HG03565 (cell line): ENCODE data around the gene TMEM81.

Experiments
- ATAC-seq: cut with Tn5 transposase; IDR thresholded peaks from one replicate; pipeline ENCODE4 v1.9.1; 2021; ENCODE audit warnings: mild to moderate bottlenecking, moderate library complexity; ENCODE audit not compliant: unreplicated experiment

TMEM81 gene

DNA sequence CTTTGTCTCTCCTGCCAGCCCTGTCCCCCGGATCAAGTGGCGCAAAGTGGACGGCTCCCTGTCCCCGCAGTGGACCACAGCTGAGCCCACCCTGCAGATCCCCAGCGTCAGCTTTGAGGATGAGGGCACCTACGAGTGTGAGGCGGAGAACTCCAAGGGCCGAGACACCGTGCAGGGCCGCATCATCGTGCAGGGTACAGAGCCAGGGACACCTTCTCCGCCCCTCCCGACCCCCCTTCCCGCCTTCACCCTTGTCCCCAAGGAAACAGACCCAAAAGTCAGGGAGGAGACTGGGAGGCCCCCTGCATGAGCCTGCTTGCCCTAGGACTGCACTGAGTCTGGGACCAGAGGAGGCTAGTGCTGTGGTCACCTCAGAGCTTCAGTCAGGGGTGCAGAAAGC, 23.0 kb downstream of the TMEM81 start:
- ATAC-seq, result no peak

DNA sequence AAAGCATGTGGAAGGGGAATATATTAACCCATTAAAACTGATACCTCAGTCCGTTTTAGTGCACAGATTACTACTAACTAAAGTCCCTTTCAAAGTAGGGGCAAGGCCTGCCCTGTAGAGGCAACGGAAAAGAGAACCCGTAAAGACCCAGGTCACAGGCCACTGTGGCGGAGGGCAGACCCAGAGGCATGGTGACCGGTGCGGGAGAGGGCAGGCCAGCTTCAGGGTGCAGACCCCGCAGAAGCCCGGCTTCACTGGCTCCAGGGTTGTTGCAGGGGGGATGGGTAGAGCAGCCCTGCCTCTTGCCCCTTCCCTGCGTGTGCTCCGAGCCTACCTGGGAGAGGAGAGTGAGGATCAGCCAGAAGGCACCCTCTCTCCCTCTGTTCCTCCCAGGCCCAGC, 23.5 kb downstream of the TMEM81 start:
- ATAC-seq, result no peak

DNA sequence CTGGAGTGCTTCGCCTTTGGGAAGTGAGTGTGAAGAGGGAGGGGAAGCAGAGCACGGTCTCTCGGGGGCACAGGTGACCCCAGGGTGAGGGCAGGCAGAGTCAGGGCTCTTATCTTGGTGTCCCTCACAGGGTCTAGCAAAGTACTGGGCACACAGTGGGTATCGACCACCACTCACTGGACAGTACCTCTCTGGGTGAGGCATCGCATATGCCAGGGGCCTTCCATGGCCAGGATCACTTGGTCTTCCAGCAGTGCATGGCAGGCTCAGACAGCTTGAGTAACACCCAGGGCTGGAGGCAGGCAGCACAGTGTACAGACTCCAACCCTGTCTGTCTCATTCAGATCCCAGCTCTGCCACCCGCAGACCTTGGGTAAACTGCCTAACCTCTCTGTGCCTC, 24.6 kb downstream of the TMEM81 start:
- no peak for ATAC-seq

DNA sequence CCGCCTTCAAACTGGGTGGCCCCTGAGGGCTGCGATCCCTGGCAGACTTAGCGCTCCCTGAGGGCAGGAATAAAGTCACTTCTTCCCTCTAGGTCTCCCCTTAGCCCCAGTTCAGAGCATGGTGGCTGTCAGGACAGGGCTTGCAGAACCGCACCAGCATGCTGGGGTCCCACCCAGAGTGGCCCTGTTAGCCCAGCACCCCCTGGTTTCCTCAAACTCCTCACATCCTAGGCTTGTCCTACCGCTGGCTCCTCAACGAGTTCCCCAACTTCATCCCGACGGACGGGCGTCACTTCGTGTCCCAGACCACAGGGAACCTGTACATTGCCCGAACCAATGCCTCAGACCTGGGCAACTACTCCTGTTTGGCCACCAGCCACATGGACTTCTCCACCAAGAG, 25.4 kb downstream of the TMEM81 start:
- ATAC-seq, result no peak

DNA sequence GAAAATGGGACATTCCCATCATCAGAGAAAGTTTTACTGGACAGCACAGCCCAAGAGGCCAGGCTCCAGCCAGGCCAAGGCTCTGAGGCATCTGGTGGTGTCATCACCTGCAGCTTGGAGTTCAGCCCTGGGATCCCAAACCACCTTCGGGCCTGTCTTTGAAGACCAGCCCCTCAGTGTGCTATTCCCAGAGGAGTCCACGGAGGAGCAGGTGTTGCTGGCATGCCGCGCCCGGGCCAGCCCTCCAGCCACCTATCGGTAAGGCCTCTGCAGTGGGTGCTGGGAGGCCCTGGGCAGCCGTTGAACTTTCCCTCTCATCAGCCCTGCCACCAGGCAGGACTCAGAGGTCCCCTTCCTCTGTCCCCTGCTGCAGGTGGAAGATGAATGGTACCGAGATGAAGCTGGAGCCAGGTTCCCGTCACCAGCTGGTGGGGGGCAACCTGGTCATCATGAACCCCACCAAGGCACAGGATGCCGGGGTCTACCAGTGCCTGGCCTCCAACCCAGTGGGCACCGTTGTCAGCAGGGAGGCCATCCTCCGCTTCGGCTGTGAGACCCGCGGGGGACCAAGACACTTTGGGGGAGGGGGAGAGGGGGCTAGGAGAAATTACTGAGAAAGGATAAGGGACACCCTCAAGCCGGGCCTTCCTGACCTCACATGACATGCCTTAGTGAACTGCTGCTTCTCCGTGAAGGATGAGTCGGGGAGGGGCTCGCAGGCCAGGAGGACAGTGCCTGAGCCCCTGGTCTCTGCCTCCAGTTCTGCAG, 26.3 kb downstream of the TMEM81 start:
- no peak for ATAC-seq

DNA sequence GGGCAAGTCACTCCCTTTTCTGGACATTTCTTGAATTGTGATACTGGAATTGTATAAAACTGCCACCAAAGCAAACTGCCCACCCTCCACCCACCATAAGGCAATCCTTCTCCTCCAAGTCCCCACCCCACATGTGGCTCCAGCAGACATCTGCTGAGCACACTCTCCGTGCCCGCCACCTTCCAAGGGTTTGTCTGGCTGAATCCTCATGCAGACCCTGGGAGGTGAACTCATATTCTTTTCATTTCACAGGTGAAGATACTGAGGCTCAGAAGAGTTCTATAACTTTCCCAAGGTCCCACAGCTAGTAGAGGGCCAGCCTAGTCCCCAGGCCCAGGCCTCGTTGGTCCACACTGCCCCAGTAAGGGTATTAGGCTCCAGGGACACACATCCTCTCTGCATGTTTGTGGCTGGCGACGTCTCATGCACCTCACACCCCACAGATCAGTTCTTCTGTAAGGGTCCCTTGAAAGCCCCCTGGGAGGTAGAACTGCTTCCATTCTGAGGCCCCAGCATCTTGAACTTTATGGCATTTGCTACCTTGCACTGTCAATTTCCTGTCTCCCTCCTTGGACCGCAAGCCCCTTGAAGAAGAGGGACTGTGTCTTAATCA, 27.2 kb downstream of the TMEM81 start:
- no peak for ATAC-seq

DNA sequence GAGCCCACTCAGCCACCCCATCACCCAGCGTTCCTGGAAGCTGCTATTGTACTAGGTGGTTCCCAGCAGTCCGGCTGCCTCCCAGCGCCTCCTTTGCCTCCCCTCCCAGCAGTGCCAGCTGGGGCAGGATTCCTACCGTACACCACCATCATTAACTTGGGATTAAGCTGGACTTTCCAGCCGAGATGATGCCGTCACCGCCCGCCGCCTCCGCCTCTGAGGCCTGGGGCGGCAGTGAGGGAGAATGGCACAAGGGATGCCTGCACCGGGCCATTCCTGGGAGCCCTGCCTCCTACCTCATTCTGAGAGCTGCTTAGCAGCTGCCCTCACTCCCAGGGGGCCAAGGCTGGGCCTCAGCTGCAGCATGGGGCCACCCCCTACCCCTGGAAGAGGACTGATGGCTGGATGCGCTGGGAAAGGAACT, 28.1 kb downstream of the TMEM81 start:
- ATAC-seq, result no peak

DNA sequence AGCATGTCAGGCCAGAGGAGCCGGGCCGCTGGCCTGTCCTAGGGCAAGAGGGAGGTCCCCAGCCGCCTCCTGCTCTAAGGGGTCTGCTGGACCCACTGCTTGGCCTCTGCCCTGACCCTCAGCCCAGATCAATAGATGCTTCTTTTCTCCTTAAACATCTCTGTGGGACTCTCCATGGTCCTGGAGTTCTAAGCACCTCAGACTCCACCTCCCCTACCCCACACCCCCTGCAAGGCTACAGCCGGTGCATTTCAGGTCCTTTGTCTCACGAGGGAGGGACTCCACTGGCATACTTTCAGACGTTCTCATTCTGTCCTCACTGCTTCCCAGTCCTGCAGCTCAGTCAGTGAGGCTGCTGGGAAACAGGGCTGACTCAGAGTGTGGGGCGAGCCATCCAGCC, 30.2 kb downstream of the TMEM81 start:
- ATAC-seq, result no peak

DNA sequence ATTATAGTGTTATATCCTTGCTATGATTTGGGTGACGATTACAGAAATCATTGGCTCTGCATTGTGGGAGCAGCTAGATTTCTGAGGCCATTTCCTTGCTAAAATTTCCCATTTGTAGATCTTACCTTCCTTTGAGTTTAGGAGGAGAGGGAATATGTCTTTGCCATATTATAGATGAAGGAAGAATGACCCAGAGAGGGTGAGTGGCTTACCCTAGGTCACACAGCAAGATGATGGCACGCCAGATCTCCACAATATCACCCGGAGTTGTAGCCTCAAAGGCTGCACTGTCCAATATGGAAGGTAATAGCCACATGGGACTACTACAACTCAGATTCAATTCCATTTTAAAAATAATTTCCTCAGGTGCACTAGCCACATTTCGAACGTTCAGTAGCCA, 31.0 kb downstream of the TMEM81 start:
- ATAC-seq, result no peak

DNA sequence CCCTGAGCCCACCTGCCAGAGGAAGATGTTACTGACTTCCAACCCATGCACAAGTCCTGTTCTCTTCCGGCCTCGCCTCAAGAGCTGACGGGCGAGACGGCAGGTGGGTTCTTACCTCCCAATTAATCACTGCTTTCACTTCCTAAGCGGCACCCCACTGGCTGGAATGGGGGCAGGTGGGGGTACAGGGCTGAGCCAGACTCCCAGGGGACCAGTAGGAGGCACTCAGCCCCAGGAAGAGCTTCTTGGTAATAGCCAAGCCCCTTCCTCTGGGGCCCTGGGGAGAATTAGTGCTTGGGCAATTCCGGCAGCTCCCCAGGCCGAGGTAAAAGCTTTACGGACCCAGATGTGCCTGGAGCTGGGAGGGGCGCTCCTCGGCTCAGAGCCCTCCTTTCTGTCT, 31.6 kb downstream of the TMEM81 start:
- no peak for ATAC-seq

DNA sequence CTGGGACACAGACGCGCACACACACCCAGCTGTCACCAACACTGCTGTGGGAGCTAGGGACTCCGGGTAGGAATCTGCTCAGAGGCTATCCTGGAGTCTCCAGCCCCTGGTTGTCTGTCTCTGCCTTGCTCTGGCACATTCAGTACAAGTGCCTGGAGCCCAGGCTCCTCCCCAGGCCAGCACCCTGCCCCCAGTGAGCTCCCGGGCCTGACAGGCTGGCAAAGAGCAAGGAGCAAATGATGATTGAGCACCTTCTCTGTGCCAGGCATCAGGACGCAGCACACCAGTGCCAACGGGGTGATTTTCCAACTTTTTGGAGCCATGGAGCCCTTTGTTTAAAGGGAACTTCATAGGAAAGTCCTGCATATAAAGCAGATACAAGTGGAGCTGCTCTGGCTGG, 34.8 kb downstream of the TMEM81 start:
- no peak for ATAC-seq

DNA sequence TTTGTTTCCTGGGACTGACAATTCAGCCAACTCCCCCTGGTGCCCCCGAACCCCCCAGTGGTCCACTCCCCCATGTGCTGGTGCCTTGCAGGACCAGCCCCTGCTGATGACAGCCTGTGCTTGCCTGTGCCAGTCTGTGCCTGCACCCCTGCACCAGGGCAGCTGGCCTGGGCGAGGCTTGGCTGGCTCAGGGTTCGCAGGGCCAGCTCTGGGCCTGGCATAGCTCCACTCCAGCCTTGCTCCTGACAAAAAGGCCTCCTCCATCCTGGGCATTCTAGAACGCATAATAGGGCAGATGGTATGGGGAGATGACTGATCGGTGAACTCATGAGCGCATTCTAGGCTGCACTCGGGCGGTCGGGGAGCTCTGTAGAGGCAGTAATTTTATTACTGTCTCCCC, 35.9 kb downstream of the TMEM81 start:
- no peak for ATAC-seq

DNA sequence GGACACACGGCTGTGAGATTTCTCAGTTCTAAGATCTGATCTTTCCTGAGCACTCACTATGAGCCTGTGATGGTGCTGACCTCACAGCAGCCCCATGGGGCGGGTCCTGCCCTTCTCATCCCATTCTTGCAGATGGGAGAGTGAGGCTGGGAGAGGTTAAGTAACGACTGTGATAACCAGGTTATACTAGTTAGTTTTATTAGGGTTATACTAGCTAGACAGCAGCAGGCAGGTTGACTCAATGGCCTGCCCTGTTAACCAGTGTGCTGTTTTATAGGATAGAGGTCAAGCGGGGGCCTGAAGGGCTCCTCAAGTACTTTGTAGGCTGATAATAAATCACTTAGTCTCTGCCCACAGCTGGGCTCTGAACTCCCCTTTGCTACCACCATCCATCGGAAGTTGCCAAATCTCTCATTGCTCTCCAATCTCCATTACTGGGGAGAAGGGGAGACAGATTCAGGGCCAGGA, 36.5 kb downstream of the TMEM81 start:
- no peak for ATAC-seq

DNA sequence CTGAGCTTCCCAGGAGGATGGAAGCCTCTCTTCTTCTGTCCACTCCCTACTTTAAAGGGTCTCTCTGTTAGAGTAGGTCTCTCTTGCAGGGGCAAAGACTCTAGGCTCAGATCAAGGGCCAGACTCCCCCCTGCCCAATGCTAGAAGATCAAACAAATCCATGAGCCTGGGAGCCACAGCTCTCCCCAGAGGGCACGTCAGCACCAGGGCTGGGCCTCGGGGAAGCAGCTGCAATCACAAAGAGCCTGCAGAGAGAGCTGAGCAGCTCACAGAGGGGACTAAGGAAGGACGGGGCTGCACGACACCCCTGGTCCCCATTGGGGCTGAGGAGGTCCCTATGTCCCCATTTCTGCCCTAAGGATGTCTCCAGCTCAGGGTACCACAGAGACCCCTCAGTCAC, 37.4 kb downstream of the TMEM81 start:
- no peak for ATAC-seq

DNA sequence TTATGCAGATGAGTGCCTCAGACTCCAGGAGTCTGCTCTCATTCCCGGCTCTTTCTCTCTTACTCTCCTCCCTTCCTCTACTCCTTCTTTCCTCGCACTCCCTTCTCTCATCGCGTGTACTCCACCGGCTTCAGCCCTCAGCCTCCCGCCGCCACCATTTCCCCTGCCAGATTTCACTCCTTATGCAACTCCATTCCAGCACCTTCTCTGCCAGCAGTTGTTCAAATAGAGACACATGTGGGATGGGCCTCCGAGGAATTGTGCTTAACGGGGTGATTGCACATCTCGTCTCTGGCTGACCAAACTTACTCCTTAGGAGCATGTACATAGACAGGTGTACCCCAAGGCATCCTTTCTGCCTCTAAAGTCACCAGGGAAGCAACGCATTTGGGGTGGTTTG, 39.1 kb downstream of the TMEM81 start:
- ATAC-seq, result no peak

DNA sequence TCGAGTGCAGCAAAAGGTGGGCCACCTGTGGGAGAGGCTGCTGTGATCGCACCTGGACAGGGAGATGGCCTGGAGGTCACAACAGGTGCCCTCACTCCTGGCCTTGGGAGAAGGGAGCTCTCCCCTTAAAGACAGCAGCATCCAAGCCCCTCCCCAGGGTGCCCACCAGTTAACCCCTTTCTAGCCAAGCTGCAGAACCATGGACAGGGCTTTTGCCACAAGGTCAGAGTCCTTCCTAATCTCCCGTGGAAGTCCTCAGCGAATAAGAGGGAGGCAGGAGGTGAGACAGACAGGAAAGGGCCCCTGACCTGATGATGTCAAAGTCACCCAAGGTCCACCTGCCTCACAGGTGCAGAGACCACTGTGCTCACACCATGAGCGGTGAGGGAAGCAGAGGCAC, 39.5 kb downstream of the TMEM81 start:
- no peak for ATAC-seq

DNA sequence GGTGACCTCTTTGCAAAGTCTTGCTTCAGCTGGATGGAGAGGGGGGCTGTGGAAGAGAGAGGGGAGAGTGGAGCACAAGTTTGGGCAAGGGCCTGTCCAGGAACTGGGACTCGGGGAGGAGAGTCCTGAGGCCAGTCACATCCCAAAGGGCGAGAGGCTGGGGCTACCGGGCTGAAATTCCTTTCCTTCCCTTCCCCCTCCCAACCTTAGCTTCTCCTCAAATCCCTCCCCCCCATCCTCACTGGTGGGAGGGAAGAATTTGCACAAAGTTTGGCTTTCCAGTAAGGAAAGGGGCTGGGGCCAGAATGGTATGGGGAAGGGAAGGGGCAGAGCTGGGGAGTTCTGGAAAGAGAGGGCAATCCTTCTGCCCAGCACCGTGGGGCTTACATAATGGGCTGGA, 40.4 kb downstream of the TMEM81 start:
- ATAC-seq, result no peak

DNA sequence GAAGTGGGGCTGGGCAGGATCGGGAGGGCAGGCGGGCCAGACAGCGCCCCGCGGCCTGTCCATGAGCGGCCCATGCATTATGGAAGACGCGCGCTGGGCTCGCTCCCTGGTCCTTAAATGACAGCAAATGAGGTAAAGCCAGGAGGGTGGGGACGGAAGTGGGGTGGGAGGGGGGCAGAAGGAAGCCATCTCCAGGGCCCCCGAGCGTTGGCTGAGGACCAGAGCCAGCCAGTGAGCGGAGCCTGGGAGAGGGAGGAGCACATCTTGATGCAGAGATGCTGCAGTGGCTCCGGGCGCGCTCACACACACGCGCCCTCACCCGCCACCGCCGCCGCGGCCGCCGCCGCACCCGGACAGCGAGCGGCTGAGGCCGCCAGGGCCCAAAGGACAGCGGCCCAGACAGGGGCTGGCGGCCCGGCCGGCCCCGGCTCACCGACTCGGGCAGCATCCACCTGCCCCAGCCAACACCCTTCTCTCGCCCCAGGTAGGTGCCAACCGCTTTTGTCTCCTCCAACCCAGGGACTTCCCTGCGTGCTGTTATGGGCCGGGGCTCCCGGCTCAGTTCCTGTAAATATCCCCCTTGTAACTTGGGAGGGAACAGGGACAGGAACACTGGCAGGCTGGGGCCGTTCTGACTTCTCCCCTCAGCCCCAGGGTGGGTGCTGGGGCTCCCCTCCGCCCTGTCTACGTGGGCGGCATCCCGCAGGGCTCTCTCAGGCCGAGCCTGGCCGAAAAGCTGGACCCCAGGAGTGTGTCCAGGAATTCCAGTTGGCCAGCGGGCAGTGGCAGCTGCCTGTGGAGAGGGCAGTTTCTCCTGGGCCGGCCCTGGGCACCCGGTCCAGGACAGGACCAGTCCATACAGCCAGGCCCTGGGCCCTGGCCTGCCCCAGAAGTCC, 41.1 kb downstream of the TMEM81 start, which contains the start of gene CNTN2:
CNTN2 (plus strand) TSS at position 302 of the 896 bp plus-strand sequence. CDS start 9,974 bp downstream, outside the sequence.
- ATAC-seq, result no peak

DNA sequence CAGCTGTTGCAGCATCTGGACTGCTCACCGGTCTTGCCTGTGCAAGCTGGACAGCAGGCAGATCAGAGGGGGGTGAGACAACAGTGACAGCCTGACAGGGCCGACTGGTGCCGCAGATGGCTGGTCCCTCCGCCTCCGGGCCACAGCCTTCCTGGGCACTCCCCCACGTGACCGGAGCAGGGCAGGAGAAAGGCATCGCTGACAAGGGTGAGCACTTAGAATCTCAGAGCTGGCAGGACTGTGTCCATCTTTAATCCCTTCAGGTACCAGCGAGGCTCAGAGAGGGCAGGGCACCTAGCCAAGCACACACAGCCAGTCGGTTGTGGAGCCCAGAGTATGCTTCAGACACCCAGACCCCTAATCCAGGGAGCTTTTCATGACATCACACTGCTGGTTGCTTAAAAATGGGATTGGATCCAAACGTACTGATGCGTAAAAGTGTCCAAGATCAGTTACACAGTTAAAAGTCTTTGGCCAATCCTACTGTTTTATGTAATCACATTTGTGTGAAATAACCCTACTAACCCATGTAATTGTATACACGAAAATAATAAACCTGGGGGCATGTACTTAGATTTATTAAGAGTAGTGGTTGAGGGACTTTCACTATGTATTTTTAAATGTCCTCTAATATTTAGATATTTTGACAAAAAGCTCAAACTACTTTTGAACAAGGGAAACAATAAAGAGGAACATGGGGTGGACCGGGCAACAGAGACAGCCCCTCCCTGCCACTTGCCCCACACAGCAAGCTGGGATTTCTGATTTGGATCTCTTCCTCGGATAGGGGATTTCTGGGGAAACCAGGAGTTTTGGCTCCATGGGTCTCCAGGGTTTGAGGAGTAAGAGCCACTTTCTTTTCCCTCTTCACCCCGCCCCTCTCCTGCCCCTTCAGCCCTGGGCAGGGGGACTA, 42.0 kb downstream of the TMEM81 start:
- ATAC-seq, result no peak

DNA sequence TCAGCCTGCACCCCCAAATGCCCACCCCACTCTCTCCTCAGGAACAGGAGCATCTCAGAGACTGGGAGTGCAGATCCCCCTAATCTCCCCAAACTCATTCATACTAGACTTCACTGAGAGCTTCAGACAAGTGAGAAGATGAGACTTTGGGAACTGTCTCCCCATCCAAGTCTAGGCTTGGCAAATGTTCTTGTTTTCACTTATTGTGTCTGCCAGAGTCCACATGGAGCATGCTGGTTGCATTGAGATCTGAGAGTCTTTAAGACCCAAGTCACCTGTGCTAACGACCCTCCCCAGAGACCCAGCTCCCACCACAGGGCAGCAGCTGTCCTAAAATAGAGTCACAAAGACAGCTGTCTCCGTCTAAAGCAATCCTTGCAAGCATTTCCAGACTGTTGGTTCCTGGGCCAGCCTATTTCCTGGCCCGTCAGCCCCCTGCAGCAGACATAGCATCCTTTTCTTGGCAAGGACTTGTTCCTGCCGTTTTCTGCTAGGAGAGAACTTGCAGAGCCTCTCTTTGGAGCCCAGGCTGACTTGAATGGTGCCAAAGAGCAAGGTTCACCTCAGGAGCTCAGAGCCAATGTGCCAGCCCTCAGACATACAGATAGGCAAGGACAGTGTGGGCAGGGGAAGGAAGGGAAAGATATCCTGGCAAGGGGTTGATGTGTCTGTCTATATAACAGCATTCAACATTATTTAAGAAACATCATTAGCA, 43.1 kb downstream of the TMEM81 start:
- no peak for ATAC-seq
